ENCODE data around the gene BPHL. TPM values are rescaled to one million over a fixed set of nuclear protein-coding genes. Genes with fewer than 3 reads are reported as not detected.

Gene BPHL
- total RNA-seq, 1 experiment from 2014 or later = 31.3 TPM

DNA sequence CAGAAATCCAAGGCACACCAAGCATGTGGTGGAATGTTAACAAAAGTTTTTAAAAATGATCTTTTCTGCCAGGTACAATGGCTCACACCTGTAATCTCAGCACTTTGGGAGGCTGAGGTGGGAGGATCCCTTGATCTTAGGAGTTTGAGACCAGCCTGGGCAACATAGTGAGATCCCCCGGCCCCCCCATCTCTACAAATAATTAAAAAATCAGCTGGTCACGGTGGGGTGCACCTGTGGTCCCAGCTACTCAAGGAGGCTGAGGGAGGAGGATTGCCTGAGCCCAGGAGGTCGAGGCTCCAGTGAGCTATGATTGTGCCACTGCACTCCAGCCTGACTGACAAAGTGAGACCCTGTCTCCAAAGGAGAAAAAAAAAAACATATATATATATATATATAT, 42.2 kb upstream of the BPHL start:
- CTCF ChIA-PET = no interaction called here
- H3K9ac ChIP-seq (ENCODE audit: low read length) = no peak overlapping the region
- H3K36me3 ChIP-seq (ENCODE audit: control insufficient read depth in 1 of 2, insufficient read depth in 2 of 2, low read length in 2 of 2) = peaks cover 17 to 43% of the 10 kb centered on the region in 2 experiments
- no peaks in the 10 kb centered on the region for H3K9me3 ChIP-seq (ENCODE audit: control insufficient read depth in 1 of 2, insufficient read depth in 1 of 2, low read depth in 1 of 2, low read length in 2 of 2)
- DNase-seq (ENCODE audit: low read depth, low spot score) (no peak), ATAC-seq (no peak)
- RAD21 ChIA-PET (ENCODE audit: low non-redundant PET in 1 of 2, low total read pairs in 2 of 2, uncharacterized antibody in 2 of 2, unreplicated experiment in 2 of 2) = no interaction called here
- H3K27ac ChIP-seq (ENCODE audit: low read depth, low read length) = no peak overlapping the region
- H3K9me2 ChIP-seq (ENCODE audit: insufficient read depth) = no peaks in the 10 kb centered on the region
- no peaks in the 10 kb centered on the region for H4K20me1 ChIP-seq (ENCODE audit: insufficient read depth)
- H2AFZ ChIP-seq (ENCODE audit: low read depth, low read length, poor library complexity, severe bottlenecking) = no peak overlapping the region
- POLR2A ChIA-PET = no interaction called here
- H3K27me3 ChIP-seq (ENCODE audit: insufficient read depth, low read length) = no peaks in the 10 kb centered on the region
- BruUV-seq (replicated peaks) = no TSS peak
- no peak for TF ChIP-seq ZNF274 (IDR thresholded peaks at IDR 0.05; ENCODE audit: low read depth, low read length)
- TF ChIP-seq EGR1 (IDR thresholded peaks at IDR 0.05; ENCODE audit: low read depth) = no peak
- no peak for TF ChIP-seq ZFX (IDR thresholded peaks at IDR 0.05)
- TF ChIP-seq POLR2A (IDR thresholded peaks at IDR 0.05; ENCODE audit: borderline replicate concordance, extremely low read depth, insufficient read depth, insufficient read length) = no peak
- TF ChIP-seq YY1 (IDR thresholded peaks at IDR 0.05; ENCODE audit: extremely low read depth, insufficient replicate concordance, low read depth, low read length) = no peak
- TF ChIP-seq MAX (IDR thresholded peaks at IDR 0.05) = no peak
- TF ChIP-seq, protein P1, sequence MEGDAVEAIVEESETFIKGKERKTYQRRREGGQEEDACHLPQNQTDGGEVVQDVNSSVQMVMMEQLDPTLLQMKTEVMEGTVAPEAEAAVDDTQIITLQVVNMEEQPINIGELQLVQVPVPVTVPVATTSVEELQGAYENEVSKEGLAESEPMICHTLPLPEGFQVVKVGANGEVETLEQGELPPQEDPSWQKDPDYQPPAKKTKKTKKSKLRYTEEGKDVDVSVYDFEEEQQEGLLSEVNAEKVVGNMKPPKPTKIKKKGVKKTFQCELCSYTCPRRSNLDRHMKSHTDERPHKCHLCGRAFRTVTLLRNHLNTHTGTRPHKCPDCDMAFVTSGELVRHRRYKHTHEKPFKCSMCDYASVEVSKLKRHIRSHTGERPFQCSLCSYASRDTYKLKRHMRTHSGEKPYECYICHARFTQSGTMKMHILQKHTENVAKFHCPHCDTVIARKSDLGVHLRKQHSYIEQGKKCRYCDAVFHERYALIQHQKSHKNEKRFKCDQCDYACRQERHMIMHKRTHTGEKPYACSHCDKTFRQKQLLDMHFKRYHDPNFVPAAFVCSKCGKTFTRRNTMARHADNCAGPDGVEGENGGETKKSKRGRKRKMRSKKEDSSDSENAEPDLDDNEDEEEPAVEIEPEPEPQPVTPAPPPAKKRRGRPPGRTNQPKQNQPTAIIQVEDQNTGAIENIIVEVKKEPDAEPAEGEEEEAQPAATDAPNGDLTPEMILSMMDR (IDR thresholded peaks at IDR 0.05 in 2 of 3, conservative IDR thresholded peaks at IDR 0.05 in 1 of 3; ENCODE audit: borderline replicate concordance in 1 of 3, insufficient read depth in 1 of 3, low read depth in 2 of 3, low read length in 2 of 3) = no peak
- no peak for TF ChIP-seq SP1 (IDR thresholded peaks at IDR 0.05; ENCODE audit: low read depth)
- no peak for TF ChIP-seq REST (IDR thresholded peaks at IDR 0.05; ENCODE audit: low read depth)
- TF ChIP-seq ELF1 (IDR thresholded peaks at IDR 0.05; ENCODE audit: borderline replicate concordance, low read depth) = no peak
- no peak for TF ChIP-seq TCF7L2 (IDR thresholded peaks at IDR 0.05; ENCODE audit: borderline replicate concordance, extremely low read depth, insufficient read depth, insufficient read length)
- TF ChIP-seq FOSL1 (IDR thresholded peaks at IDR 0.05; ENCODE audit: low read depth) = no peak
- TF ChIP-seq SRF (IDR thresholded peaks at IDR 0.05; ENCODE audit: low read depth) = no peak
- TF ChIP-seq EZH2phosphoT487 (IDR thresholded peaks at IDR 0.05; ENCODE audit: borderline replicate concordance) = no peak
- TF ChIP-seq JUND (IDR thresholded peaks at IDR 0.05) = no peak
- H3K4me1 ChIP-seq (ENCODE audit: control insufficient read depth in 1 of 2, insufficient read depth in 2 of 2, low read length in 2 of 2) = no peaks in the 10 kb centered on the region
- H3K4me2 ChIP-seq (ENCODE audit: low read length) = no peak overlapping the region
- no peak overlapping the region for H3K4me3 ChIP-seq (replicated peaks in 1 of 2; ENCODE audit: low read depth in 1 of 2, low read length in 2 of 2)
- peaks cover 59% of the 10 kb centered on the region for H3K79me2 ChIP-seq (ENCODE audit: insufficient read depth, low read length)
- intact Hi-C loops (cut with micrococcal nuclease) = no loop called here

Data from HCT116 (cell line).